ENCODE measurements around the gene ZNF423.

DNA sequence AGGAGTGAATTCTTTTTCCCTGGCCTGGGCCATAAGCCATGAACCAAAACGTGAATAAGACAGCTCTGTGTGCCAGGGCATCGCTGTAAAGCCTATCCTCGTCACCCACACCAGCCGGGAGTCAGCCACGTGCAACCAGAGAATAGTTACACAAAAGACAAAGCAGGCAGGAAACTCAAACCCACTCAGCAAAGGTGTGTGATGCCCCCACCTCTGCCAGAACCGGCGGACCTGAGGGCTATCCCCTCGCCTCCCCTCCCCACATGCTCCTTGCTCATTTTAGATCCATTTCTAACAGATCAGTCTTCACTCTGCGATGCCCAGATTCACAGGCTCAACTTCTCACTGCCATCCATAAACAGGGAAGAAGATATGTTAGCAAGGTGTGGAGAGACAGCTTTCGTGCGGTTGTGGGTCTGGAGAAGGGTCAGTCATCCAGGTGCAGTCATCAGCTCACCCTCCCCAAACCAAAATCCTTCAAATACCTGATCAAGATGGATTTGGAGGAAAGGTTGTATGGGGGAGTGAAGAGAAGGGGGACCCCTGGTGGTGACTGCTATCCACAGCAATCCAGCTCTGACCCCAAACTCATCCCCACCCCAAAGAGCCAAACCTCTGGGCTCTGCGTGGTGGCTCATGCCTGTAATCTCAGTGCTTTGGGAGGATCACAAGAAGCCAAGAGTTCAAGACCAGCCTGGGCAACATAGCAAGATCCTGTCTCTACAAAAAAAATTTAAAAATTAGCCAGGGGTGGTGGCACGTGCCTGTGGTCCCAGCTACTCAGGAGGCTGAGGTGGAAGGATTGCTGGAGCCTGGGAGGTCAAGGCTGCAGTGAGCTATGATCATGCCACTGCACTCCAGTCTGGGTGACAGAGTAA lies 263.1 kb downstream of the ZNF423 start:
- peak; percentile 80 for TF ChIP-seq CTCF (IDR thresholded peaks at IDR 0.05; ENCODE audit: low read depth, low read length, poor library complexity, severe bottlenecking)
- TF ChIP-seq EZH2phosphoT487 (IDR thresholded peaks at IDR 0.05; ENCODE audit: borderline replicate concordance, low read length) = no peak

Data from DOHH2 (cell line).